Naive thymus-derived CD4-positive, alpha-beta T cell (primary cell): ENCODE results near the gene SLC35G3. TPM values are rescaled to one million over a fixed set of nuclear protein-coding genes. Genes with fewer than 3 reads are reported as not detected.

ENCODE experiments used
- ATAC-seq: fragments of 150-1000 bp; cut with Tn5 transposase; 2 replicates; pipeline ENCODE4 v1.10.0; 2021; ENCODE audit warnings: mild to moderate bottlenecking, moderate library complexity
- CTCF ChIA-PET: fragments of 350-600 bp; sonication (Branson Sonifier 250); formaldehyde crosslinking; loops from one replicate; lab custom pipeline; 2021; ENCODE audit warnings: antibody characterized with exemption; lab: Charles Lee
- POLR2A ChIA-PET: fragments of 350-600 bp; sonication (Branson Sonifier 250); formaldehyde crosslinking; loops from one replicate; lab custom pipeline; 2021; ENCODE audit warnings: antibody characterized with exemption, inconsistent platforms; lab: Charles Lee
- DNase-seq, 9 donors: peaks; one replicate each; pipeline versions ENCODE4 v3.0.0 to v3.0.0-alpha.2; 2020 to 2022; ENCODE audit warnings: mixed read lengths in 1 of 9
- H3K27ac ChIP-seq: one replicate; pipeline ENCODE4 v1.7.0; 2013; ENCODE audit warnings: mild to moderate bottlenecking, low read depth, low read length, moderate library complexity
- H3K27me3 ChIP-seq, 2 donors: one replicate each; pipeline ENCODE4 v1.7.0; 2013; ENCODE audit warnings: low read length in 2 of 2, mild to moderate bottlenecking in 2 of 2, moderate library complexity in 2 of 2; ENCODE audit not compliant: control insufficient read depth in 2 of 2, insufficient read depth in 2 of 2
- H3K36me3 ChIP-seq, 3 experiments: 1 replicate in 2 of 3; 2 replicates in 1 of 3; pipeline ENCODE4 v1.7.0; 2013; ENCODE audit warnings: low read length in 3 of 3, mild to moderate bottlenecking in 3 of 3, moderate library complexity in 1 of 3; ENCODE audit not compliant: insufficient read depth in 3 of 3, control insufficient read depth in 2 of 3
- H3K4me1 ChIP-seq, 2 donors: one replicate each; pipeline ENCODE4 v1.7.0; 2013; ENCODE audit warnings: low read length in 2 of 2, mild to moderate bottlenecking in 2 of 2, moderate library complexity in 1 of 2; ENCODE audit not compliant: control insufficient read depth in 2 of 2, insufficient read depth in 2 of 2
- H3K4me3 ChIP-seq: 2 replicates; pipeline ENCODE4 v1.7.0; 2013; ENCODE audit warnings: mild to moderate bottlenecking, low read length
- H3K9me3 ChIP-seq, 3 experiments: 1 replicate in 2 of 3; 2 replicates in 1 of 3; pipeline ENCODE4 v1.7.0; 2013; ENCODE audit warnings: low read length in 3 of 3; ENCODE audit not compliant: control insufficient read depth in 2 of 3
- H3K27ac Mint-ChIP-seq, 9 donors: one replicate each; pipeline ENCODE4 v1.8.0; 2020 to 2022; ENCODE audit warnings: mixed read lengths in 9 of 9, mild to moderate bottlenecking in 8 of 9, moderate library complexity in 5 of 9, inconsistent platforms in 2 of 9
- H3K27me3 Mint-ChIP-seq, 5 donors: one replicate each; pipeline ENCODE4 v1.8.0; 2021 to 2022; ENCODE audit warnings: mixed read lengths in 5 of 5, mild to moderate bottlenecking in 1 of 5
- H3K36me3 Mint-ChIP-seq, 5 donors: one replicate each; pipeline ENCODE4 v1.8.0; 2020 to 2022; ENCODE audit warnings: mixed read lengths in 5 of 5, mild to moderate bottlenecking in 3 of 5, inconsistent platforms in 1 of 5
- H3K4me1 Mint-ChIP-seq, 7 donors: one replicate each; pipeline ENCODE4 v1.8.0; 2020 to 2022; ENCODE audit warnings: mixed read lengths in 7 of 7, mild to moderate bottlenecking in 3 of 7, inconsistent platforms in 1 of 7
- H3K4me3 Mint-ChIP-seq, 10 donors: one replicate each; pipeline ENCODE4 v1.8.0; 2020 to 2022; ENCODE audit warnings: mild to moderate bottlenecking in 10 of 10, mixed read lengths in 10 of 10, moderate library complexity in 6 of 10, inconsistent platforms in 2 of 10
- H3K9me3 Mint-ChIP-seq, 11 donors: one replicate each; pipeline ENCODE4 v1.8.0; 2020 to 2022; ENCODE audit warnings: mixed read lengths in 11 of 11, mild to moderate bottlenecking in 4 of 11, inconsistent platforms in 1 of 11, moderate library complexity in 1 of 11
- intact Hi-C, 2 donors: fragments of 100-400 bp; cut with micrococcal nuclease; formaldehyde crosslinking; loops; one replicate each; pipeline ENCODE4 v1.15.1; 2023
- polyA plus RNA-seq, 2 donors: library from polyadenylated mRNA; unstranded; fragments of 300-500 nt; fragmentation: Illumina TruSeq; gene quantifications; one replicate each; pipeline ENCODE4 v1.2.3, GENCODE V29; 2021
- total RNA-seq, 6 experiments: library from RNA in 5 of 6; stranded (reverse) in 5 of 6; gene quantifications; 1 replicate in 5 of 6; 2 replicates in 1 of 6; pipeline ENCODE4 v1.2.3 and lab custom pipeline; 2021 to 2026

SLC35G3 gene
- total and polyA plus RNA-seq, 7 experiments from 2014 or later, result not detected

DNA sequence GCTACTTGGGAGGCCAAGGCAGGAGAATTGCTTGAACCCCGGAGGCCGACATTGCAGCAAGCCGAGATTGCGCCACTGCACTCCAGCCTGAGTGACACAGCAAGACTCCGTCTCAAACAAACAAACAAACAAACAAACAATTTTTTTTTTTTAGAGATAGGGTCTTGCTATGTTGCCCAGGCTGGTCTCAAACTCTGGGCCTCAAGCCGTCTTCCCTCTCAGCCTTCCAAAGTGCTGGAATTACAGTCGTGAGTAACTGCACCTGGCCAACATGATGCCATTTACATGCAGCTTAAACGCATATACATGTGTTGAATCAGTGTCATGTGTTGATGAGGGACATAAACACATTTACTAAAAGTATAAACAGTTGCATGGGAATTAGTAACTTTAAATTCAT, 46.7 kb upstream of the SLC35G3 start:
- Mint-ChIP-seq H3K9me3 (peaks cover 0 to 2% (median 0%) of the 10 kb centered on the region in 11 donors), H3K4me3 (peak overlapping the region; percentile 91 to 100 (median 100)), H3K27me3 (no peaks in the 10 kb centered on the region), H3K4me1 (peaks cover 38 to 66% (median 49%) of the 10 kb centered on the region in 7 donors), H3K36me3 (peaks cover 7 to 65% (median 34%) of the 10 kb centered on the region in 5 donors), H3K27ac (peak overlapping the region; percentile 74 to 100 (median 97))
- peaks cover 0 to 19% (median 0%) of the 10 kb centered on the region in 3 experiments for H3K36me3 ChIP-seq
- H3K9me3 ChIP-seq, result no peaks in the 10 kb centered on the region
- H3K4me1 ChIP-seq, result peaks cover 40% of the 10 kb centered on the region in 2 donors
- intact Hi-C loops, result loop anchor here (5.0 to 10.0 kb wide), 3 partner anchors 206 to 564 kb away; partner anchors contain the start of genes LIG3 (in 1 of the 2), SLFN13 (in 1 of the 2) and TAF15 (in 1 of the 2)
- H3K27ac ChIP-seq, result peak overlapping the region; percentile 85
- H3K27me3 ChIP-seq, result no peaks in the 10 kb centered on the region
- ChIA-PET CTCF (interaction anchor here (0.6 to 6.9 kb wide), 18 partner anchors 10 to 298 kb away, joined by 3 to 52 read pairs (median 6); partner anchors contain the start of genes NLE1 and SLFN12L), POLR2A (interaction anchor here (0.6 to 12.5 kb wide), 24 partner anchors 9 to 338 kb away, joined by 3 to 459 read pairs (median 16); partner anchors contain the start of genes NLE1, PEX12, SLC35G3 and SLFN11)
- ATAC-seq, result no peak
- DNase-seq, result no peak
- H3K4me3 ChIP-seq, result peak overlapping the region; percentile 97

DNA sequence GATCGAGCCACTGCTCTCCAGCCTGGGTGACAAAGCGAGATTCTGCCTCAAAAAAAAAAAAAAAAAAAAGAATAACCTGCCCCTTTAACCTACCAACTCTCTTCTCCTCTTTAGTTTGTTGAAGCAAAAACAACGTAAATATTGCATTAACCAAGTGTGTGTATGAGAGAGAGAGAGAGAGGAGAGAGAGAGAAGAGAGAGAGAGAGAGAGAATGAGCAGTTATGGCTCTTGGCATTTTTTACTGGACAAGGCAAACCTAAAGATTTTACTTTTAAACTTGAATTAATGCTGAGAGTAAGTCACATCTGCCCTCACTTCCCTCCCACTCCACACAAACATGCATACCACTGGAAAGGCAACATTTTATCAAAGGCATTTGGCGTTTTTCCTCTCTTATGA, 45.6 kb upstream of the SLC35G3 start:
- peaks cover 0 to 6% (median 0%) of the 10 kb centered on the region in 11 donors for H3K9me3 Mint-ChIP-seq
- Histone ChIP-seq H3K4me1 (peaks cover 34 to 46% of the 10 kb centered on the region in 2 donors), H3K27ac (peak overlapping the region; percentile 85), H3K9me3 (no peaks in the 10 kb centered on the region), H3K36me3 (peaks cover 0 to 19% (median 0%) of the 10 kb centered on the region in 3 experiments), H3K4me3 (peak overlapping the region; percentile 97), H3K27me3 (no peaks in the 10 kb centered on the region)
- peaks cover 42 to 67% (median 55%) of the 10 kb centered on the region in 7 donors for H3K4me1 Mint-ChIP-seq
- peak overlapping the region; percentile 91 to 100 (median 100) for H3K4me3 Mint-ChIP-seq
- peak overlapping the region; percentile 86 to 100 (median 97) for H3K27ac Mint-ChIP-seq
- ChIA-PET POLR2A (interaction anchor here (0.6 to 12.5 kb wide), 19 partner anchors 9 to 297 kb away, joined by 3 to 459 read pairs (median 31); partner anchors contain the start of genes NLE1, SLFN11 and SLFN12L), CTCF (interaction anchor here (0.6 to 6.9 kb wide), 15 partner anchors 8 to 345 kb away, joined by 3 to 52 read pairs (median 4); partner anchors contain the start of gene SLFN12L)
- DNase-seq, result peak in 2 of 9 donors; percentile 23 to 35
- intact Hi-C loops, result loop anchor here (5.0 to 10.0 kb wide), 3 partner anchors 207 to 565 kb away; partner anchors contain the start of genes LIG3 (in 1 of the 2), SLFN13 (in 1 of the 2) and TAF15 (in 1 of the 2)
- peaks cover 7 to 67% (median 25%) of the 10 kb centered on the region in 5 donors for H3K36me3 Mint-ChIP-seq
- no peak for ATAC-seq
- H3K27me3 Mint-ChIP-seq, result no peaks in the 10 kb centered on the region

GRCh38 chr17:35238821-35239220, 44.6 kb upstream of the SLC35G3 start:
- Histone ChIP-seq H3K9me3 (no peaks in the 10 kb centered on the region), H3K27me3 (no peaks in the 10 kb centered on the region), H3K4me3 (peak overlapping the region; percentile 97), H3K27ac (peak overlapping the region; percentile 85), H3K4me1 (peaks cover 34 to 49% of the 10 kb centered on the region in 2 donors), H3K36me3 (peaks cover 0 to 19% (median 0%) of the 10 kb centered on the region in 3 experiments)
- Mint-ChIP-seq H3K4me3 (peak overlapping the region; percentile 91 to 100 (median 100)), H3K36me3 (peaks cover 7 to 63% (median 18%) of the 10 kb centered on the region in 5 donors), H3K4me1 (peaks cover 34 to 62% (median 58%) of the 10 kb centered on the region in 7 donors), H3K27me3 (no peaks in the 10 kb centered on the region), H3K9me3 (peaks cover 0 to 10% (median 0%) of the 10 kb centered on the region in 11 donors), H3K27ac (peak overlapping the region; percentile 84 to 100 (median 97))
- peak in 2 of 9 donors; percentile 16 to 35 for DNase-seq
- ChIA-PET POLR2A (interaction anchor here (0.5 to 12.5 kb wide), 16 partner anchors 9 to 298 kb away, joined by 3 to 459 read pairs (median 4); partner anchors contain the start of genes NLE1, SLFN11 and SLFN12L), CTCF (interaction anchor here (0.6 to 6.9 kb wide), 6 partner anchors 17 to 295 kb away, joined by 3 to 52 read pairs (median 4); no protein-coding TSS in a partner anchor)
- intact Hi-C loops, result loop anchor here in 1 of 2 donors (1.0 kb wide), 1 partner anchor 11 kb away; no protein-coding TSS in a partner anchor
- no peak for ATAC-seq

DNA sequence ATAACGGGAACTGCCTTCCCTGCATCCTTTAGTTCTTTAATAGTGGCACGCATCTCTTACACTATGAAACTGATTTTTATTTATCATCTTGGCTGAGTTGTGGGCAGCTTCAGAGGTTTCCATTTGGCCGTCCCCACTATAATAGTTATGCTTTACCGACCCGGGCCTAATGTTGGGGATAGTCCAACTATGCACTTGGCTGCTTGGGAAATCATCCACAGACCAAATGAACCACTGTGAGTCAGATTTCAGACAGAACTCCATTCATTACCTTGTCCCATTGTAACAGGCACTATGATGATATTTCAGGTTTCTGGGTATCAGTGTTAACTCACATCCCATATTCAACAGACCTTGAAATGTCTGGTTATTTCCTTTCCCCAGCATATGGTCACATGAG, 42.6 kb upstream of the SLC35G3 start:
- peak overlapping the region; percentile 85 for H3K27ac ChIP-seq
- ChIA-PET CTCF (interaction anchor here (0.8 to 1.8 kb wide), 4 partner anchors 9 to 302 kb away, joined by 3 to 10 read pairs (median 3); no protein-coding TSS in a partner anchor), POLR2A (interaction anchor here (0.6 to 12.5 kb wide), 13 partner anchors 14 to 300 kb away, joined by 3 to 459 read pairs (median 5); partner anchors contain the start of gene SLFN12L)
- Mint-ChIP-seq H3K9me3 (peaks cover 0 to 10% (median 0%) of the 10 kb centered on the region in 11 donors), H3K4me3 (peak overlapping the region in 8 of 10 donors; percentile 91 to 100 (median 100)), H3K27me3 (no peaks in the 10 kb centered on the region), H3K4me1 (peaks cover 40 to 81% (median 69%) of the 10 kb centered on the region in 7 donors), H3K36me3 (peaks cover 3 to 64% (median 14%) of the 10 kb centered on the region in 5 donors), H3K27ac (peak overlapping the region in 8 of 9 donors; percentile 94 to 100 (median 98))
- H3K4me1 ChIP-seq, result peaks cover 32 to 69% of the 10 kb centered on the region in 2 donors
- intact Hi-C loops, result no loop called here
- no peak overlapping the region for H3K4me3 ChIP-seq
- no peaks in the 10 kb centered on the region for H3K27me3 ChIP-seq
- ATAC-seq (no peak), DNase-seq (no peak)
- H3K36me3 ChIP-seq, result peaks cover 0 to 5% (median 0%) of the 10 kb centered on the region in 3 experiments
- H3K9me3 ChIP-seq, result no peaks in the 10 kb centered on the region

DNA sequence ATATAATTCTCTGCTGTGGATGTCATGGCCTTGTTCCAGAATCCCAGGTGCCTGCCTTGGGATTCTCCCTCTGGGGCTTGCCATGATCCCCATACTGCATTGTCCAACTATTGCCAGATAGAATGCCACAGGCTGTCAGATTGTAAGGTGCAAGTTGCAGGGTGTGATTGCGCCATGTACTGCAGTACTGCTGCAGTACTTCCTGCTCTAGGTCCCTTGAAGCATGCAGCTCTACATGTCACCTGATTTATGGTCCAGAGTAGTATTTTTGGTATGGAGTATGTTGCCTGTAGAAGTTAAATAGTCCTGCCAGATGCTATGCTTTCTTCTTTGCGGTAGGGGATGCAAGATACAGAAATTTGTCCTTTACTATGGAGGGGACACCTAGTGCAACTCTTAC, 41.7 kb upstream of the SLC35G3 start:
- H3K4me1 ChIP-seq, result peaks cover 24 to 72% of the 10 kb centered on the region in 2 donors

DNA sequence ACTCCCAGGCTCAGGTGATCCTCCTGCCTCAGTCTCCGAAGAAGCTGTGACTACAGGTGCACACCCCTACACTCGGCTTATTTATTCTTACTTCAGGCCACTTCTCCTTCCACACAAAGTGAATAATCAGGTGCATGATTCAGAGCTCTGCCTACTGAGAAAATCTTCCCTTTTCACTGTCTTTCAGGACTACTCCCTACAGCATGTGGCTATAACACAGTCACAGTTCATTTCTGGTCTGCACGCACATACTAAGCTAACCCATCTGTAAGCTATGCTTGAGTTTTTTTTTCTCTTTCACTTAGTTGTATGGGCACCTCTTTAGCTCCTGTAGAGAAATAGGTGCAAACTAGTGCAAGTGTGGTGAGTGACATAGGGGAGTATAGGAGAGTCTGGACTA, 41.1 kb upstream of the SLC35G3 start:
- Mint-ChIP-seq H3K9me3 (peaks cover 0 to 17% (median 0%) of the 10 kb centered on the region in 11 donors), H3K4me3 (peak overlapping the region in 9 of 10 donors; percentile 60 to 100 (median 75)), H3K36me3 (peaks cover 0 to 69% (median 20%) of the 10 kb centered on the region in 5 donors), H3K4me1 (peaks cover 41 to 97% (median 85%) of the 10 kb centered on the region in 7 donors), H3K27ac (peak overlapping the region in 8 of 9 donors; percentile 94 to 100 (median 98)), H3K27me3 (no peaks in the 10 kb centered on the region)
- POLR2A ChIA-PET, result interaction anchor here (0.8 to 12.5 kb wide), 8 partner anchors 12 to 302 kb away, joined by 3 to 459 read pairs (median 6); partner anchors contain the start of gene SLFN12L
- no peaks in the 10 kb centered on the region for H3K27me3 ChIP-seq
- ATAC-seq (no peak), DNase-seq (no peak)
- H3K36me3 ChIP-seq, result peaks cover 0 to under 1% (median 0%) of the 10 kb centered on the region in 3 experiments
- CTCF ChIA-PET, result interaction anchor here (0.7 to 1.4 kb wide), 2 partner anchors 12 to 25 kb away, joined by 3 to 6 read pairs; no protein-coding TSS in a partner anchor
- intact Hi-C loops, result no loop called here
- H3K27ac ChIP-seq, result peak overlapping the region; percentile 85
- peaks cover 22 to 72% of the 10 kb centered on the region in 2 donors for H3K4me1 ChIP-seq
- H3K9me3 ChIP-seq, result no peaks in the 10 kb centered on the region
- H3K4me3 ChIP-seq, result peak overlapping the region; percentile 2

More for the DNA sequence above, 41.7 kb upstream of the SLC35G3 start:
- Histone ChIP-seq H3K36me3 (no peaks in the 10 kb centered on the region), H3K9me3 (no peaks in the 10 kb centered on the region), H3K4me3 (peak overlapping the region; percentile 2), H3K27me3 (no peaks in the 10 kb centered on the region), H3K27ac (peak overlapping the region; percentile 85)
- Mint-ChIP-seq H3K9me3 (peaks cover 0 to 11% (median 0%) of the 10 kb centered on the region in 11 donors), H3K4me1 (peaks cover 40 to 91% (median 78%) of the 10 kb centered on the region in 7 donors), H3K27me3 (no peaks in the 10 kb centered on the region), H3K36me3 (peaks cover 0 to 63% (median 16%) of the 10 kb centered on the region in 5 donors), H3K27ac (peak overlapping the region in 8 of 9 donors; percentile 94 to 100 (median 98)), H3K4me3 (peak overlapping the region in 8 of 10 donors; percentile 60 to 100 (median 88))
- intact Hi-C loops, result no loop called here
- DNase-seq (peak in 1 of 9 donors; percentile 27), ATAC-seq (peak; percentile 53)
- ChIA-PET POLR2A (interaction anchor here (1.0 to 12.5 kb wide), 6 partner anchors 11 to 301 kb away, joined by 3 to 459 read pairs (median 128); partner anchors contain the start of gene SLFN12L), CTCF (interaction anchor here (0.7 to 1.4 kb wide), 2 partner anchors 13 to 25 kb away, joined by 3 to 6 read pairs; no protein-coding TSS in a partner anchor)
